Measurements from ENCODE around the gene OR52H1.
"Not testable (repeated sequence)": the region's sequence is repeated elsewhere in the genome, so short reads cannot be mapped to it uniquely, and the experiment has no call there.

OR52H1 gene

GRCh38 chr11:5548440-5548839, at the start of gene OR52H1:
Gene OR52H1, minus strand, starts transcription at chr11:5548540. Its CDS starts 3,035 bp downstream, at chr11:5545505.
- no peak for DNase-seq

- no peak for DNase-seq
These were observed 49.6 kb upstream of the OR52H1 start for GRCh38 chr11:5597953-5598352.

GRCh38 chr11:5596607-5597201, 48.4 kb upstream of the OR52H1 start, which contains the start of gene TRIM6:
Gene TRIM6, plus strand, starts transcription at chr11:5596637. Its CDS starts 261 bp downstream, at chr11:5596898.
- no peak for DNase-seq

- DNase-seq, result no peak
These were observed 44.8 kb upstream of the OR52H1 start for GRCh38 chr11:5593146-5593545.

- DNase-seq, result no peak
These were observed 44.3 kb upstream of the OR52H1 start for GRCh38 chr11:5592615-5593014.

- DNase-seq, result no peak
These were observed 43.3 kb upstream of the OR52H1 start for GRCh38 chr11:5591613-5592012.

- not testable (repeated sequence) for DNase-seq
These were observed 41.6 kb upstream of the OR52H1 start for GRCh38 chr11:5589906-5590305.

- DNase-seq, result not testable (repeated sequence)
These were observed 36.1 kb upstream of the OR52H1 start for GRCh38 chr11:5584458-5584857.

GRCh38 chr11:5581014-5581413, 32.7 kb upstream of the OR52H1 start:
- DNase-seq, result no peak

GRCh38 chr11:5580577-5580976, 32.2 kb upstream of the OR52H1 start, which contains the start of gene OR52B6:
Gene OR52B6, plus strand, starts transcription at chr11:5580877. Its CDS starts 0 bp downstream, at chr11:5580877.
- DNase-seq, result no peak

GRCh38 chr11:5577101-5577500, 28.8 kb upstream of the OR52H1 start:
- no peak for DNase-seq

GRCh38 chr11:5575152-5575551, 26.8 kb upstream of the OR52H1 start:
- DNase-seq, result no peak

- DNase-seq, result no peak
These were observed 26.3 kb upstream of the OR52H1 start for GRCh38 chr11:5574654-5575053.

- DNase-seq, result no peak
These were observed 16.1 kb upstream of the OR52H1 start for GRCh38 chr11:5564259-5565019.

- no peak for DNase-seq
These were observed 9.4 kb upstream of the OR52H1 start for GRCh38 chr11:5557751-5558150.

GRCh38 chr11:5556596-5557188, 8.4 kb upstream of the OR52H1 start:
- DNase-seq, result no peak

- no peak for DNase-seq
These were observed 5.0 kb upstream of the OR52H1 start for GRCh38 chr11:5553343-5553742.

- no peak for DNase-seq
These were observed 2.2 kb upstream of the OR52H1 start for GRCh38 chr11:5550440-5551095.

GRCh38 chr11:5547982-5548381, 358 bp downstream of the OR52H1 start:
- DNase-seq, result no peak

- no peak for DNase-seq
These were observed 1.9 kb downstream of the OR52H1 start for GRCh38 chr11:5546457-5546856.

- no peak for DNase-seq
These were observed 6.9 kb downstream of the OR52H1 start for GRCh38 chr11:5541427-5541826.

- no peak for DNase-seq
These were observed 11.9 kb downstream of the OR52H1 start for GRCh38 chr11:5536482-5536881.

- DNase-seq, result no peak
These were observed 14.3 kb downstream of the OR52H1 start for GRCh38 chr11:5534046-5534445.

Data from activated effector memory CD4-positive, alpha-beta T cell treated with Interleukin-2 at 50 U/mL for 16 hours (primary cell).